Effector CD4-positive, alpha-beta T cell (primary cell): ENCODE data around the gene RBMS3.
"Not testable (repeated sequence)": the region's sequence is repeated elsewhere in the genome, so short reads cannot be mapped to it uniquely, and the experiment has no call there.

Source experiments
- DNase-seq: peaks from one replicate; pipeline ENCODE4 v3.0.0-alpha.2; 2020

RBMS3 gene

GRCh38 chr3:29493109-29493508, 212.2 kb downstream of the RBMS3 start:
- DNase-seq: no peak

GRCh38 chr3:29494305-29495036, 213.6 kb downstream of the RBMS3 start:
- DNase-seq: no peak

GRCh38 chr3:29497282-29497681, 216.4 kb downstream of the RBMS3 start:
- no peak for DNase-seq

- DNase-seq: no peak
Observed at GRCh38 chr3:29502771-29503170, 221.9 kb downstream of the RBMS3 start.

GRCh38 chr3:29503314-29503713, 222.4 kb downstream of the RBMS3 start:
- DNase-seq: no peak

GRCh38 chr3:29503958-29504357, 223.1 kb downstream of the RBMS3 start:
- no peak for DNase-seq

GRCh38 chr3:29506502-29506901, 225.6 kb downstream of the RBMS3 start:
- DNase-seq: no peak

GRCh38 chr3:29511701-29512100, 230.8 kb downstream of the RBMS3 start:
- no peak for DNase-seq

- DNase-seq: no peak
Observed at GRCh38 chr3:29512641-29513040, 231.8 kb downstream of the RBMS3 start.

GRCh38 chr3:29513236-29513635, 232.4 kb downstream of the RBMS3 start:
- no peak for DNase-seq

- no peak for DNase-seq
Observed at GRCh38 chr3:29514170-29514569, 233.3 kb downstream of the RBMS3 start.

GRCh38 chr3:29514912-29515311, 234.0 kb downstream of the RBMS3 start:
- no peak for DNase-seq

GRCh38 chr3:29515451-29515850, 234.6 kb downstream of the RBMS3 start:
- no peak for DNase-seq

- no peak for DNase-seq
Observed at GRCh38 chr3:29516164-29516563, 235.3 kb downstream of the RBMS3 start.

- DNase-seq: no peak
Observed at GRCh38 chr3:29520764-29521163, 239.9 kb downstream of the RBMS3 start.

- no peak for DNase-seq
Observed at GRCh38 chr3:29521293-29521692, 240.4 kb downstream of the RBMS3 start.

GRCh38 chr3:29521751-29522150, 240.9 kb downstream of the RBMS3 start:
- DNase-seq: no peak

- DNase-seq: not testable (repeated sequence)
Observed at GRCh38 chr3:29524433-29524832, 243.6 kb downstream of the RBMS3 start.

- DNase-seq: no peak
Observed at GRCh38 chr3:29525254-29525881, 244.5 kb downstream of the RBMS3 start.

- no peak for DNase-seq
Observed at GRCh38 chr3:29527246-29527645, 246.4 kb downstream of the RBMS3 start.

GRCh38 chr3:29531644-29532043, 250.8 kb downstream of the RBMS3 start:
- DNase-seq: no peak

- no peak for DNase-seq
Observed at GRCh38 chr3:29532473-29532872, 251.6 kb downstream of the RBMS3 start.

- DNase-seq: no peak
Observed at GRCh38 chr3:29534006-29534405, 253.1 kb downstream of the RBMS3 start.

GRCh38 chr3:29536016-29536758, 255.3 kb downstream of the RBMS3 start:
- no peak for DNase-seq
